ENCODE data around the gene FAM131A. TPM values are rescaled to one million over a fixed set of nuclear protein-coding genes. Genes with fewer than 3 reads are reported as not detected.

FAM131A gene
- total RNA-seq, 4 donors from 2014 or later: 7.4 to 20.2 (median 10.4) TPM

- Histone ChIP-seq H3K9me3 (no peaks in the 10 kb centered on the region), H3K36me3 (peaks cover 85 to 100% (median 92%) of the 10 kb centered on the region in 3 donors), H3K4me3 (no peak overlapping the region), H3K4me1 (peaks cover 0 to 22% (median 4%) of the 10 kb centered on the region in 3 donors), H3K27me3 (no peaks in the 10 kb centered on the region), H3K27ac (no peak overlapping the region)
- intact Hi-C loops (cut with DNase I): no loop called here
- no peak for DNase-seq
- WGBS, 2 donors: 91 to 95% methylated on average over 21 of the region's 21 CpGs
- TF ChIP-seq POLR2A (IDR thresholded peaks at IDR 0.05) (no peak), CTCF (IDR thresholded peaks at IDR 0.05) (no peak)
Measured at GRCh38 chr3:184327171-184327570, 10.2 kb upstream of the FAM131A start.

DNA sequence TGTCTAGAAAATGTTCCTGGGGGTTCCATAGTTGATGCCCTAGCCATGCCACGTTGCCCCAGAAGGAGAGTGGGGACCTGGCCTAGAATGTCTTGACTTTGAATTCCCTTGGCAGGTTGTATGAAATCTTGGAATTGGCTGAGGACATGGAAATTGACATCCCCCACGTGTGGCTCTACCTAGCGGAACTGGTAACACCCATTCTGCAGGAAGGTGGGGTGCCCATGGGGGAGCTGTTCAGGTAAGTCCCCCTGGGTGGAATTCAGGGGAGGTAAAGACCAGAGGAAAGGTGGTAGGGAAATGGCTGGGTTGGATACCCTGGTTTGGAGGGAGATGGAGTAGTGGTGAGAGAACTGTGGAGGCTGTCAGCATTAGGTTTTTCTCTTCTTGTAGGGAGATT lies 8.9 kb upstream of the FAM131A start:
- intact Hi-C loops (cut with DNase I): no loop called here
- H3K36me3 ChIP-seq: peaks cover 83 to 100% (median 90%) of the 10 kb centered on the region in 3 donors

GRCh38 chr3:184332370-184333090 lies 4.9 kb upstream of the FAM131A start:
- no peak for DNase-seq
- no peaks in the 10 kb centered on the region for H3K27me3 ChIP-seq
- TF ChIP-seq POLR2A (IDR thresholded peaks at IDR 0.05) (no peak), CTCF (IDR thresholded peaks at IDR 0.05) (no peak)
- H3K9me3 ChIP-seq: no peaks in the 10 kb centered on the region
- peak overlapping the region; percentile 33 to 99 (median 85) for H3K27ac ChIP-seq
- 58 to 67% methylated on average over 10 of the region's 10 CpGs for WGBS, 2 donors
- no peak overlapping the region for H3K4me3 ChIP-seq
- H3K36me3 ChIP-seq: peaks cover 50 to 79% (median 64%) of the 10 kb centered on the region in 3 donors
- intact Hi-C loops (cut with DNase I): no loop called here
- peaks cover 14 to 69% (median 17%) of the 10 kb centered on the region in 3 donors for H3K4me1 ChIP-seq

More for the DNA sequence above, 8.9 kb upstream of the FAM131A start:
- DNase-seq: no peak
- Histone ChIP-seq H3K27ac (no peak overlapping the region), H3K4me1 (peaks cover 0 to 31% (median 4%) of the 10 kb centered on the region in 3 donors), H3K27me3 (no peaks in the 10 kb centered on the region), H3K4me3 (no peak overlapping the region), H3K9me3 (no peaks in the 10 kb centered on the region)
- TF ChIP-seq CTCF (IDR thresholded peaks at IDR 0.05) (no peak), POLR2A (IDR thresholded peaks at IDR 0.05) (no peak)
- WGBS, 2 donors: 40 to 45% methylated on average over 3 of the region's 3 CpGs

DNA sequence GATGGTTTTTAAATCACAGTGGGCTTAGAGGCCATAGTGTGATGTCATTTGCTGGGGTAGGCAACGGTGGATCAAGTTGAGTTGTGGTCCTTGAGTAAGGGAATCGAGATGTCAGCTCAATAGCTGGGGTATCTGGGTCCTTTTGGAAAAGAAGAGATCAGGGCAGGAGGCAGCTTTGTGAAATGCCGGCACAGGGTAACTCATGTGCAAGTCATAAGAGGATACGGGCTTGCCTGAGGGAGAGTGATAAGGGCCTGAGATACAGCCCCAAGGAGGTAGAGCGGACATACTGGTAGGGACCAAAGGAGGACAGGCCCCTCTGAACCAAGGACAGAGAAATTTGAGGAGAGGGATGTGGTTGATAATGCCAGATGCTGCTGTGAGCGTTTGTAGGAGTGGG lies 4.2 kb upstream of the FAM131A start:
- no peak for DNase-seq
- Histone ChIP-seq H3K27ac (peak overlapping the region; percentile 33 to 99 (median 85)), H3K27me3 (no peaks in the 10 kb centered on the region), H3K9me3 (no peaks in the 10 kb centered on the region), H3K4me3 (no peak overlapping the region), H3K4me1 (peaks cover 20 to 76% (median 24%) of the 10 kb centered on the region in 3 donors), H3K36me3 (peaks cover 43 to 72% (median 57%) of the 10 kb centered on the region in 3 donors)
- 79 to 87% methylated on average over 6 of the region's 6 CpGs for WGBS, 2 donors
- no peak for TF ChIP-seq POLR2A (IDR thresholded peaks at IDR 0.05)
- TF ChIP-seq CTCF (IDR thresholded peaks at IDR 0.05): no peak
- intact Hi-C loops (cut with DNase I): no loop called here

- Histone ChIP-seq H3K27ac (peak overlapping the region; percentile 33 to 99 (median 68)), H3K4me1 (peaks cover 25 to 77% (median 29%) of the 10 kb centered on the region in 3 donors)
- 73 to 84% methylated on average over 3 of the region's 3 CpGs for WGBS, 2 donors
Measured at GRCh38 chr3:184333700-184334099, 3.7 kb upstream of the FAM131A start.

More at GRCh38 chr3:184333700-184334099, 3.7 kb upstream of the FAM131A start:
- TF ChIP-seq POLR2A (IDR thresholded peaks at IDR 0.05) (no peak), CTCF (IDR thresholded peaks at IDR 0.05) (no peak)
- Histone ChIP-seq H3K4me3 (no peak overlapping the region), H3K27me3 (no peaks in the 10 kb centered on the region), H3K36me3 (peaks cover 38 to 67% (median 52%) of the 10 kb centered on the region in 3 donors), H3K9me3 (no peaks in the 10 kb centered on the region)
- no peak for DNase-seq
- intact Hi-C loops (cut with DNase I): no loop called here
